C4-2B (cell line): Measurements from ENCODE around the gene ZNF202.
"Not testable (repeated sequence)": the region's sequence is repeated elsewhere in the genome, so short reads cannot be mapped to it uniquely, and the experiment has no call there.

Experiments
- H3K27ac ChIP-seq: fragments of 450-650 bp; 2 replicates; pipeline ENCODE4 v1.5.1; 2017
- ZFX ChIP-seq: fragments of 450-650 bp; IDR thresholded peaks from 2 replicates; pipeline ENCODE4 v1.6.1; 2017
- TF ChIP-seq, protein P1 (sequence below): fragments of 450-650 bp; conservative IDR thresholded peaks from 2 replicates; pipeline ENCODE4 v1.5.1; 2017; ENCODE audit warnings: mild to moderate bottlenecking

Gene ZNF202

DNA sequence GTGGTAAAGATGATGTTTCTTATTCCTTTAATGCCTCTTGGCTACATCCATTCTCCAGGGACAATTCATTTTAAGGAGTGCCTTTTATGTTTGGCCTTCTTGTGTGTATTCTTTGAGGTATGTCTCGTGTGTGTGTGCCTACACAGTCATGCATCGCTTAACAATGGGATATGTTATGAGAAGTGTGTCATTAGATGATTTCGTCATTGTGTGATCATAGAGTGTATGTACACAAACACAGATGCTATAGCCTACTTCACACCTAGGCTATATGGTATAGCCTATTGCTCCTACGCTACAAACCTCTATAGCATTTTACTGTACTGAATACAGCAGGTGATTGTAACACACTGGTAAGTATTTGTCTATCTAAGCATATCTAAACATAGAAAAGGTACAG is 23.0 kb downstream of the ZNF202 start:
- no peak for TF ChIP-seq ZFX
- TF ChIP-seq, protein P1, sequence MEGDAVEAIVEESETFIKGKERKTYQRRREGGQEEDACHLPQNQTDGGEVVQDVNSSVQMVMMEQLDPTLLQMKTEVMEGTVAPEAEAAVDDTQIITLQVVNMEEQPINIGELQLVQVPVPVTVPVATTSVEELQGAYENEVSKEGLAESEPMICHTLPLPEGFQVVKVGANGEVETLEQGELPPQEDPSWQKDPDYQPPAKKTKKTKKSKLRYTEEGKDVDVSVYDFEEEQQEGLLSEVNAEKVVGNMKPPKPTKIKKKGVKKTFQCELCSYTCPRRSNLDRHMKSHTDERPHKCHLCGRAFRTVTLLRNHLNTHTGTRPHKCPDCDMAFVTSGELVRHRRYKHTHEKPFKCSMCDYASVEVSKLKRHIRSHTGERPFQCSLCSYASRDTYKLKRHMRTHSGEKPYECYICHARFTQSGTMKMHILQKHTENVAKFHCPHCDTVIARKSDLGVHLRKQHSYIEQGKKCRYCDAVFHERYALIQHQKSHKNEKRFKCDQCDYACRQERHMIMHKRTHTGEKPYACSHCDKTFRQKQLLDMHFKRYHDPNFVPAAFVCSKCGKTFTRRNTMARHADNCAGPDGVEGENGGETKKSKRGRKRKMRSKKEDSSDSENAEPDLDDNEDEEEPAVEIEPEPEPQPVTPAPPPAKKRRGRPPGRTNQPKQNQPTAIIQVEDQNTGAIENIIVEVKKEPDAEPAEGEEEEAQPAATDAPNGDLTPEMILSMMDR = no peak
- H3K27ac ChIP-seq = no peak overlapping the region

DNA sequence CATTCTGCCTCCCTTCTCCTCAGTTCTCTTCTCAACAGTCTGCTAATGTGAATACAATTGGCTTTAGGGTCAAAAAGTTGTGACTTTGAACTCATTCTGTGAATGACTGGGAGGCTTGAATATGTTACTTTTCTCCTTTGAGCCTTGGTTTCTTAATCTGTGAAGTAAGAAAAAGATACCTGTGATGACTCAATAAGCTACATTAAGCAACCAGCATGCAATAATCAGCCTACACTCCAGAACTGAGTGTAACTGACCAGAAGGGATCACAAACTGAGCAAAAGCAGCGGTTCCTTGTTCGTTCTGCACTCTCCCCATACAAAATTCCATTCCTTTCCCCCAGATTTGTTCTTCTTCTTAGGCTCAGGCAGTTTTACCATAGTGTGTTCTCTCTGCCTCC is 23.4 kb downstream of the ZNF202 start:
- TF ChIP-seq ZFX = no peak
- TF ChIP-seq, protein P1 = no peak
- H3K27ac ChIP-seq = no peak overlapping the region

DNA sequence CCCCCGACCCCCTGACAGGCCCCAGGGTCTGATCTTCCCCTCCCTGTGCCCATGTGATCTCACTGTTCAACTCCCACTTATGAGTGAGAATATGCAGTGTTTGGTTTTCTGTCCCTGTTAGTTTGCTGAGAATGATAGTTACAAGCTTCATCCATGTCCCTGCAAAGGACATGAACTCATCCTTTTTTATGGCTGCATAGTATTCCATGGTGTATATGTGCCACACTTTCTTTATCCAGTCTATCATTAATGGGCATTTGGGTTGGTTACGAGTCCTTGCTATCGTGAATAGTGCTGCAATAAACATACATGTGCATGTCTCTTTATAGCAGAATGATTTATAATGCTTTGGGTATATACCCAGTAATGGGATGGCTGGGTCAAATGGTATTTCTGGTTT is 28.8 kb downstream of the ZNF202 start:
- not testable (repeated sequence) for H3K27ac ChIP-seq

DNA sequence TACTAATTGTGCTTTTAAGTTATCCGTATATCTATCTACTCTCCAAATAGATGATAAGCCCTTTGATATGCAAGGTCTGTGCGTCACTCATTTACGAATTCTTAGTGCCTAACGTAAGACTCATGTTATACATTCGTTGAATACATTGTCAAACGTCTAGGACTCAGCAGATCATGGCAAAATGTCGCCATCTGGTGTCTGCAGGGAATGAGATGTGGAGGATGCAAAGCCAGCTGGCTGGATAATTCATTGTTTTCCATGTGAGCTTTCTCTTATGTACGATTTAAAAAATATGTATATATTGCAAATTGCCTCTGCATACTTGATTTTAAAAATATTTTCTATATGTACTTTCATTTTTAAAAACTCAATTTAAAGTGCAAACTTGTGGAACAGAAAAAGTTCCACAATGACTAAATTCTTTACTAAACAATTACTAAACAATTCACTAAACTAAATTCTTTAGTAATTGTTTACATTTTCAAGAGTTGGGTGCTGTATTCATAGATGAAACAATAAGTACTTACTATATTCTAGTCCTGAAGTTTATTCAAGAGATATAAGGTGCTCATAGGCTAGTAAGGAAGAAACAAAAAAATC is 33.8 kb downstream of the ZNF202 start:
- no peak overlapping the region for H3K27ac ChIP-seq
- TF ChIP-seq, protein P1 = peak; percentile 86
- no peak for TF ChIP-seq ZFX

DNA sequence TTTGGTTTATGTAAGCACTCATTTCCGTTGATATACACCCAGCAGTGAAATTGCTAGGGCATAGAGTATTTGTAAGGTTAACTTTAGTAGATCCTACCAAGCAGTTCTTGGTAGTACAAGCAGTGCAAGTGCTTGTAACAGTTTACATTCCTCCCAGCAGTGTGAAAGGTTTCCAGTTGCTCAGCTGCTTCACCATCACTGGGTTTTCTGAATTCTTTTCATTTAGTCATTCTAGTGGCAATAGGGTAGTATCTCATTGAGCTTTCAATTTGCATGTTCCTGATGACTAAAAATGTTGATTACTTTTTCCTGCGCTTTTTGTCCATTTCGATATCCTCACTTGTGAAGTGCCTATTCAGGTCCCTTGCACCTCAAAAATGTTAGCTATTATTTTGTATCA is 34.3 kb downstream of the ZNF202 start:
- no peak for TF ChIP-seq ZFX
- TF ChIP-seq, protein P1 = no peak
- H3K27ac ChIP-seq = no peak overlapping the region

DNA sequence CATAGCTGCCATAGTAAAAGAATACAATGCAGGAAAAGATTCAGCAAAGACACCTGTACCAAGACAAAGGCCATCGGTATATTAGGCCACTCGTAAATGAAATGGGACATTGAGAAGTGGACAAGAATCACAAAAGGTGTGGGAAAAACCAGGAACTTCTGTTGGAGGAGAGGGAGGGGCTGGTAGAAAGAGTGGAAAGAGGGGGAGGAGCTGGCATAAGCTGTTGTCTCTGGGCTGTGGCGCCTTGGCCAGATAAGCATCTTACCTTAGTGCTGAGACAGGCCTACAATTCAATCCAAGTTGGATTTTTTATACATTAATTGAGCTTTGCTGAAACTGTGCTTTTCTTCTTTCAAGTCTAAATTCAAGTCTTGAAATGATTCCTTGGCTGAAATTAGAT is 37.1 kb downstream of the ZNF202 start:
- TF ChIP-seq ZFX = no peak
- TF ChIP-seq, protein P1 = no peak
- H3K27ac ChIP-seq = no peak overlapping the region

DNA sequence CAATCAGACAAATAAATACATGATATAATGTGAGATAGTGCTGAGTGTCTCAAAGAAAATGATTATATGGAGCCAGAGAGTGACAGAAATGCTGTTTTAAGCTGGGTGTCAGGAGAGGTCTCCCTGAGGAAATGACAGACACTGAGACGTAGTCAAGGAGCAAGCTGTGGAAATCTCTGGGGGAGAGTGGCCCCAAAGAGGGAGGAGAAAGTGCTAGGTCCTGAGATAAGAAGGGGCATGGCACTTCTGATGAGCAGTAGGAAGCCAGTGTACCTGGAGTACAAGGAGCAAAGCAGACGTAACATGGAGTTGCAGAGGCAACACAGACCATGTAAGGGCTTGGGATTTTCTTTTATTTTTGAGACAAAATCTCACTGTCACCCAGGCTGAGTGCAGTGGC is 38.8 kb downstream of the ZNF202 start:
- TF ChIP-seq, protein P1 = no peak
- no peak for TF ChIP-seq ZFX
- H3K27ac ChIP-seq = no peak overlapping the region

DNA sequence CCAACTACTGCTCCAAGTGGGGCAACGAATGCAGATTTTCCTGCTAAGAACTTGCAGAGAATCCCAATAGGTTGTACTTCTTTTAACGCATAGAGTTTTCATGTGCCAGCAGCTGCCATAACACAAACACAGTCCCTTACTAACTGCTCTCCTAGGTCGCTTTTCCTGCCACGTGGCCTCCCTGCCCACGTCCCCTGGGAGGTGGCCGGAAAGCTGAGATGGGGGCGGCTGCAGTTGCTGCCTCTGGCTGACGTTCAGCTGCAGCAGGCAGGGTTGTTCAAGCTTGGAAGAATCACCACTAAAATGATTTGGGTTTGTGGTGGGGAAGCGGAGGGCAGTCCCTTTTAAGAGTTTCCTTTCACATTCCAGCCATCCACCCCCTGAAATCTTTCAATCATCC is 39.3 kb downstream of the ZNF202 start:
- TF ChIP-seq ZFX = no peak
- TF ChIP-seq, protein P1 = no peak
- H3K27ac ChIP-seq = no peak overlapping the region
